Measurements from ENCODE around the gene EMSY. TPM values are rescaled to one million over a fixed set of nuclear protein-coding genes. Genes with fewer than 3 reads are reported as not detected.

The EMSY gene
- total and polyA plus RNA-seq, 2 of the 8 experiments (the other 6 are each of a cell fraction or from before 2014, with no cell fraction given) = 29.6 to 34.6 TPM

- CTCF ChIA-PET (ENCODE audit: partially characterized antibody) = interaction anchor here (1.2 to 1.5 kb wide), 2 partner anchors 11 to 174 kb away, joined by 3 read pairs; no protein-coding TSS in a partner anchor
These were observed 79.1 kb downstream of the EMSY start for GRCh38 chr11:76523786-76524436.

More at GRCh38 chr11:76523786-76524436, 79.1 kb downstream of the EMSY start:
- H3K9me3 ChIP-seq (ENCODE audit: insufficient read depth in 2 of 2, low read depth in 1 of 2, low read length in 1 of 2) = no peaks in the 10 kb centered on the region
- no peak overlapping the region for H2BK12ac ChIP-seq (ENCODE audit: low read depth, low read length)
- H2AK5ac ChIP-seq (ENCODE audit: low read depth, low read length) = no peak overlapping the region
- no peak overlapping the region for H3K14ac ChIP-seq (ENCODE audit: insufficient read length)
- H4K5ac ChIP-seq (ENCODE audit: insufficient read length, low read depth, low read length) = no peak overlapping the region
- peaks cover 7 to 60% (median 22%) of the 10 kb centered on the region in 4 experiments for H3K36me3 ChIP-seq (ENCODE audit: control insufficient read depth in 2 of 4, insufficient read depth in 4 of 4, low read length in 3 of 4)
- no peak overlapping the region for H2BK5ac ChIP-seq (ENCODE audit: low read depth, low read length)
- no peak overlapping the region for H3K27ac ChIP-seq (ENCODE audit: low read depth, low read length)
- H2BK120ac ChIP-seq (replicated peaks; ENCODE audit: low read depth, low read length) = no peak overlapping the region
- H3K4me1 ChIP-seq (replicated peaks in 1 of 4; ENCODE audit: control insufficient read depth in 3 of 4, insufficient read depth in 4 of 4, low read length in 3 of 4) = no peaks in the 10 kb centered on the region
- H3K79me2 ChIP-seq (ENCODE audit: control insufficient read depth in 1 of 2, insufficient read depth in 2 of 2, low read length in 2 of 2) = no peaks in the 10 kb centered on the region
- no peak for DNase-seq (ENCODE audit: low read depth in 1 of 2, low spot score in 2 of 2)
- peaks cover 1 to 2% of the 10 kb centered on the region in 2 experiments for H4K20me1 ChIP-seq (replicated peaks in 1 of 2; ENCODE audit: control insufficient read depth in 1 of 2, insufficient read depth in 2 of 2, low read length in 2 of 2)
- POLR2A ChIA-PET (ENCODE audit: partially characterized antibody) = no interaction called here
- no peak overlapping the region for H3K23ac ChIP-seq (ENCODE audit: insufficient read length)
- no peak overlapping the region for H4K91ac ChIP-seq (replicated peaks; ENCODE audit: insufficient read length, low read length)
- H3K9ac ChIP-seq (replicated peaks in 1 of 4; ENCODE audit: extremely low read depth in 1 of 4, low read depth in 3 of 4, low read length in 3 of 4) = no peak overlapping the region
- H3K56ac ChIP-seq (replicated peaks; ENCODE audit: insufficient read length, low read depth, low read length) = no peak overlapping the region
- H3K4me3 ChIP-seq (ENCODE audit: extremely low read depth in 1 of 4, insufficient read depth in 2 of 4, low read depth in 3 of 4, low read length in 4 of 4) = no peak overlapping the region
- TF ChIP-seq RBBP5 (IDR thresholded peaks at IDR 0.05; ENCODE audit: borderline replicate concordance, low read depth, low read length) (no peak), FOSL1 (IDR thresholded peaks at IDR 0.05; ENCODE audit: insufficient read depth, low read depth, low read length) (no peak), SAP30 (IDR thresholded peaks at IDR 0.05; ENCODE audit: insufficient read depth, insufficient replicate concordance, low read length) (no peak), EZH2 (IDR thresholded peaks at IDR 0.05; ENCODE audit: low read depth, low read length, severe bottlenecking) (no peak), SIRT6 (IDR thresholded peaks at IDR 0.05; ENCODE audit: low read length) (no peak)
- no peak overlapping the region for H4K8ac ChIP-seq (ENCODE audit: extremely low read depth, insufficient read depth, low read length)
- no peak overlapping the region for H3K4ac ChIP-seq (replicated peaks; ENCODE audit: insufficient read length, low read depth, low read length)
- H3K79me1 ChIP-seq (ENCODE audit: low read depth, low read length) = no peaks in the 10 kb centered on the region
- no peak overlapping the region for H2BK15ac ChIP-seq (ENCODE audit: low read length)
- peaks cover 0 to 1% (median 0%) of the 10 kb centered on the region in 4 experiments; a peak in 1 of 7 replicates for H3K27me3 ChIP-seq (replicated peaks in 1 of 4; ENCODE audit: control insufficient read depth in 3 of 4, extremely low read depth in 1 of 4, insufficient read depth in 3 of 4, low read length in 3 of 4)
- no peak for FAIRE-seq
- H3K23me2 ChIP-seq (ENCODE audit: low read depth, low read length) = no peaks in the 10 kb centered on the region
- H2AFZ ChIP-seq (ENCODE audit: low read length) = no peak overlapping the region
- no peak overlapping the region for H2BK20ac ChIP-seq (ENCODE audit: low read length)
- no peak overlapping the region for H3K18ac ChIP-seq (ENCODE audit: extremely low read depth, low read length)
- WGBS, 2 experiments (ENCODE audit: extremely low coverage in 1 of 2, insufficient coverage in 1 of 2, insufficient read length in 1 of 2, insufficient replicate concordance in 2 of 2, low coverage in 1 of 2, low lambda C conversion rate in 2 of 2, missing lambda C conversion rate in 1 of 2) = 96% methylated on average over 2 of the region's 2 CpGs; no CpG with 5 or more reads in 1 of the 2 experiments
- no peak overlapping the region for H3K4me2 ChIP-seq (ENCODE audit: insufficient read depth in 1 of 2, low read depth in 2 of 2, low read length in 2 of 2)
